ENCODE results near the gene CALN1. TPM values are rescaled to one million over a fixed set of nuclear protein-coding genes. Genes with fewer than 3 reads are reported as not detected.
A peak's percentile ranks its signal among the peaks of the same experiment; 100 is the strongest.

Gene CALN1
- total and polyA plus RNA-seq, 2 of the 8 experiments (the other 6 are each of a cell fraction or from before 2014, with no cell fraction given) = 6.4 to 15.2 TPM

DNA sequence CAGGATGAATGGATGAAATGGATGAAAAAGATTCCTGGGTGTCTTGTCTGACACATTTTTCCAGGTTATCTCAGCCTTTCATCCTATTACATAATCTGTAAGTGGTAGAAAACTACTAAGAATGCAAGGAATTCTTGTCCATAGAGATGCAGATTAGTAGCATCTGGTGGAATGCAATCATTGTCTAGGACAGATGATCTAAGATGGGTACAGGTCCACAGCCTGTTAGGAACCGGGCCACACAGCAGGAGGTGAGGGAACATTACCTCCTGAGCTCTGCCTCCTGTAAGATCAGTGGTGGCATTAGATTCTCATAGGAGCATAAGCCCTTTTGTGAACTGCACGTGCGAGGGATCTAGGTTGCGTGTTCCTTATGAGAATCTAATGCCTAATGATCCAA lies 225.0 kb downstream of the CALN1 start:
- H2BK20ac ChIP-seq (ENCODE audit: low read length) = no peak overlapping the region
- H2AFZ ChIP-seq (ENCODE audit: low read length) = no peak overlapping the region
- H2AK5ac ChIP-seq (ENCODE audit: low read depth, low read length) = no peak overlapping the region
- no peak overlapping the region for H4K8ac ChIP-seq (ENCODE audit: extremely low read depth, insufficient read depth, low read length)
- DNase-seq (ENCODE audit: low read depth in 1 of 2, low spot score in 2 of 2) (peak in 1 of 2 experiments; percentile 27), FAIRE-seq (no peak)
- no peak overlapping the region for H3K4me2 ChIP-seq (ENCODE audit: insufficient read depth in 1 of 2, low read depth in 2 of 2, low read length in 2 of 2)
- H3K23me2 ChIP-seq (ENCODE audit: low read depth, low read length) = no peaks in the 10 kb centered on the region; the same call in 1 of the 2 replicates
- no peak overlapping the region for H4K91ac ChIP-seq (replicated peaks; ENCODE audit: insufficient read length, low read length)
- H3K27ac ChIP-seq (ENCODE audit: low read depth, low read length) = no peak overlapping the region
- no peak overlapping the region for H3K18ac ChIP-seq (ENCODE audit: extremely low read depth, low read length)
- no peaks in the 10 kb centered on the region; the same call in 1 of the 2 replicates for H3K79me1 ChIP-seq (ENCODE audit: low read depth, low read length)
- H3K9ac ChIP-seq (replicated peaks in 1 of 4; ENCODE audit: extremely low read depth in 1 of 4, low read depth in 3 of 4, low read length in 3 of 4) = no peak overlapping the region
- H3K27me3 ChIP-seq (replicated peaks in 1 of 4; ENCODE audit: control insufficient read depth in 3 of 4, extremely low read depth in 1 of 4, insufficient read depth in 3 of 4, low read length in 3 of 4) = no peaks in the 10 kb centered on the region
- no peaks in the 10 kb centered on the region for H4K20me1 ChIP-seq (replicated peaks in 1 of 2; ENCODE audit: control insufficient read depth in 1 of 2, insufficient read depth in 2 of 2, low read length in 2 of 2)
- H4K5ac ChIP-seq (ENCODE audit: insufficient read length, low read depth, low read length) = no peak overlapping the region
- TF ChIP-seq, protein P1, sequence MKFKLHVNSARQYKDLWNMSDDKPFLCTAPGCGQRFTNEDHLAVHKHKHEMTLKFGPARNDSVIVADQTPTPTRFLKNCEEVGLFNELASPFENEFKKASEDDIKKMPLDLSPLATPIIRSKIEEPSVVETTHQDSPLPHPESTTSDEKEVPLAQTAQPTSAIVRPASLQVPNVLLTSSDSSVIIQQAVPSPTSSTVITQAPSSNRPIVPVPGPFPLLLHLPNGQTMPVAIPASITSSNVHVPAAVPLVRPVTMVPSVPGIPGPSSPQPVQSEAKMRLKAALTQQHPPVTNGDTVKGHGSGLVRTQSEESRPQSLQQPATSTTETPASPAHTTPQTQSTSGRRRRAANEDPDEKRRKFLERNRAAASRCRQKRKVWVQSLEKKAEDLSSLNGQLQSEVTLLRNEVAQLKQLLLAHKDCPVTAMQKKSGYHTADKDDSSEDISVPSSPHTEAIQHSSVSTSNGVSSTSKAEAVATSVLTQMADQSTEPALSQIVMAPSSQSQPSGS (IDR thresholded peaks at IDR 0.05; ENCODE audit: low read length) = no peak
- 0 out of 2 replicates have a peak, but pooled peaks have one; percentile 54 for TF ChIP-seq TCF12 (IDR thresholded peaks at IDR 0.05; ENCODE audit: low read depth, low read length)
- no peak for TF ChIP-seq ASH2L (IDR thresholded peaks at IDR 0.05; ENCODE audit: low read length)
- peak; percentile 40; the same call in 1 of the 2 replicates for TF ChIP-seq CEBPB (IDR thresholded peaks at IDR 0.05; ENCODE audit: low read depth, low read length)
- TF ChIP-seq TEAD4 (IDR thresholded peaks at IDR 0.05; ENCODE audit: low read depth, low read length) = peak; percentile 90
- ChIA-PET POLR2A (ENCODE audit: partially characterized antibody) (no interaction called here), CTCF (ENCODE audit: partially characterized antibody) (interaction anchor here (1.0 to 1.5 kb wide), 3 partner anchors 79 to 147 kb away, joined by 3 read pairs; no protein-coding TSS in a partner anchor)
- no peaks in the 10 kb centered on the region for H3K9me3 ChIP-seq (ENCODE audit: insufficient read depth in 2 of 2, low read depth in 1 of 2, low read length in 1 of 2)
- no peak overlapping the region for H3K4me3 ChIP-seq (ENCODE audit: extremely low read depth in 1 of 4, insufficient read depth in 2 of 4, low read depth in 3 of 4, low read length in 4 of 4)
- H3K79me2 ChIP-seq (ENCODE audit: control insufficient read depth in 1 of 2, insufficient read depth in 2 of 2, low read length in 2 of 2) = no peaks in the 10 kb centered on the region
- peaks cover 0 to 5% (median 2%) of the 10 kb centered on the region in 4 experiments; a peak in 2 of 7 replicates for H3K4me1 ChIP-seq (replicated peaks in 1 of 4; ENCODE audit: control insufficient read depth in 3 of 4, insufficient read depth in 4 of 4, low read length in 3 of 4)
- 86% methylated on average over 4 of the region's 4 CpGs; no CpG with 5 or more reads in 1 of the 2 experiments for WGBS, 2 experiments (ENCODE audit: extremely low coverage in 1 of 2, insufficient coverage in 1 of 2, insufficient read length in 1 of 2, insufficient replicate concordance in 2 of 2, low coverage in 1 of 2, low lambda C conversion rate in 2 of 2, missing lambda C conversion rate in 1 of 2)
- H2BK15ac ChIP-seq (ENCODE audit: low read length) = no peak overlapping the region
- H3K4ac ChIP-seq (replicated peaks; ENCODE audit: insufficient read length, low read depth, low read length) = no peak overlapping the region
- H2BK5ac ChIP-seq (ENCODE audit: low read depth, low read length) = no peak overlapping the region
- no peak overlapping the region for H3K56ac ChIP-seq (replicated peaks; ENCODE audit: insufficient read length, low read depth, low read length)
- no peak overlapping the region for H3K14ac ChIP-seq (ENCODE audit: insufficient read length)
- H3K36me3 ChIP-seq (ENCODE audit: control insufficient read depth in 2 of 4, insufficient read depth in 4 of 4, low read length in 3 of 4) = no peaks in the 10 kb centered on the region
- no peak overlapping the region for H2BK120ac ChIP-seq (replicated peaks; ENCODE audit: low read depth, low read length)
- H3K23ac ChIP-seq (ENCODE audit: insufficient read length) = no peak overlapping the region
- H2BK12ac ChIP-seq (ENCODE audit: low read depth, low read length) = no peak overlapping the region

Measured in H1 (cell line).